ENCODE data around the gene HAUS8. TPM values are rescaled to one million over a fixed set of nuclear protein-coding genes. Genes with fewer than 3 reads are reported as not detected.
"Not testable (repeated sequence)": the region's sequence is repeated elsewhere in the genome, so short reads cannot be mapped to it uniquely, and the experiment has no call there.

The HAUS8 gene
- polyA plus RNA-seq, 3 donors, result 11.9 to 13.9 (median 12.5) TPM

DNA sequence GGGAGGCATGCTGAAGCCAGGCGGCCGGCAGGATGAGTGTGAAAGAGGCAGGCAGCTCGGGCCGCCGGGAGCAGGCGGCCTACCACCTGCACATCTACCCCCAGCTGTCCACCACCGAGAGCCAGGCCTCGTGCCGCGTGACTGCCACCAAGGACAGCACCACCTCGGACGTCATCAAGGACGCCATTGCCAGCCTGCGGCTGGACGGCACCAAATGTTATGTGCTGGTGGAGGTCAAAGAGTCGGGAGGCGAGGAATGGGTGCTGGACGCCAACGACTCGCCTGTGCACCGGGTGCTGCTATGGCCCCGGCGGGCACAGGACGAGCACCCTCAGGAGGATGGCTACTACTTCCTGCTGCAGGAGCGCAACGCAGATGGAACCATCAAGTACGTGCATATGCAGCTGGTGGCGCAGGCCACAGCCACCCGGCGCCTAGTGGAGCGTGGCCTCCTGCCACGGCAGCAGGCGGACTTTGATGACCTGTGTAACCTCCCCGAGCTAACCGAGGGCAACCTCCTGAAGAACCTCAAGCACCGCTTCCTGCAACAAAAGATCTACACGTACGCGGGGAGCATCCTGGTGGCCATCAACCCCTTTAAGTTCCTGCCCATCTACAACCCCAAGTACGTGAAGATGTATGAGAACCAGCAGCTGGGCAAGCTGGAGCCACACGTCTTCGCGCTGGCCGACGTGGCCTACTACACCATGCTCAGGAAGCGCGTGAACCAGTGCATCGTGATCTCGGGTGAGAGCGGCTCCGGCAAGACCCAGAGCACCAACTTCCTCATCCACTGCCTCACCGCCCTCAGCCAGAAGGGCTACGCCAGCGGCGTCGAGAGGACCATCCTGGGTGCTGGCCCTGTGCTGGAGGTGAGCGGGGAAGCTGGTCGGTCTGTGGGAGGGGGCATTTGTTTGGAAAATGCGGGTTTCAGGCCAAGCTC is 26.7 kb upstream of the HAUS8 start:
- no peak for DNase-seq (ENCODE audit: low read depth in 3 of 3, low spot score in 2 of 3)

- DNase-seq (ENCODE audit: low read depth in 3 of 3, low spot score in 2 of 3), result no peak
Measured at GRCh38 chr19:17098326-17098725, 23.1 kb upstream of the HAUS8 start.

GRCh38 chr19:17097593-17098126 is 22.4 kb upstream of the HAUS8 start:
- no peak for DNase-seq (ENCODE audit: low read depth in 3 of 3, low spot score in 2 of 3)

DNA sequence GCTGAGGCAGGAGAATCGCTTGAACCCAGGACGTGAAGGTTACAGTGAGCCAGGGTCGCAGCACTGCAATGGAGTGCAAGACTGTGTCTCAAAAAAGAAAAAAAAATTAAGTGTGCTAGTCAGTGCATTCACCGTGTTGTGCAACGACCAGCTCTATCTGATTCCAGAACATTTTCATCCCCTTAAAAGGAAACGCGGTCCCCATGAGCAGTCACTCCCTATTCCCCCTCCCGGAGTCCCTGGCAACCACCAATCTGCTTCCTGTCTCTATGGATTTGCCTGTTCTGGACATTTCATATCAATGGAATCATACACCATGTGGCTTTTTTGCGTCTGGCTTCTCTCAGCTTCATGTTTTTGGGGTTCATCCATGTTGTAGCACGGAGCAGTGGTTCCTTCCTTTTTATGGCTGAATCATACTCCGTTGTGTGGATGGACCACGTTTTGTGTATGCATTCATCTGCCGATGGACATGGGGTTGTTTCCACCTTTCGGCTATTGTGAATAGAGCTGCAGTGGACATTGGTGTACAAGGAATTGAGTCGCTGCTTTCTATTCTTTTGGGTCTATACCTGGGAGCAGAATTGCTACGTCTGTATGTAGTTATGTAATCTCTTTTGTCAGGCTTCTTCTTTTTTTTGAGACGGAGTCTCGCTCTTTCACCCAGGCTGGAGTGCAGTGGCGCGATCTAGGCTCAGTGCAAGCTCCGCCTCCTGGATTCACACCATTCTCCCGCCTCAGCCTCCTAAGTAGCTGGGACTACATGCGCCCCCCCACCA is 20.1 kb upstream of the HAUS8 start:
- DNase-seq (ENCODE audit: low read depth in 3 of 3, low spot score in 2 of 3), result no peak

GRCh38 chr19:17094694-17095093 is 19.4 kb upstream of the HAUS8 start:
- DNase-seq (ENCODE audit: low read depth in 3 of 3, low spot score in 2 of 3), result not testable (repeated sequence)

DNA sequence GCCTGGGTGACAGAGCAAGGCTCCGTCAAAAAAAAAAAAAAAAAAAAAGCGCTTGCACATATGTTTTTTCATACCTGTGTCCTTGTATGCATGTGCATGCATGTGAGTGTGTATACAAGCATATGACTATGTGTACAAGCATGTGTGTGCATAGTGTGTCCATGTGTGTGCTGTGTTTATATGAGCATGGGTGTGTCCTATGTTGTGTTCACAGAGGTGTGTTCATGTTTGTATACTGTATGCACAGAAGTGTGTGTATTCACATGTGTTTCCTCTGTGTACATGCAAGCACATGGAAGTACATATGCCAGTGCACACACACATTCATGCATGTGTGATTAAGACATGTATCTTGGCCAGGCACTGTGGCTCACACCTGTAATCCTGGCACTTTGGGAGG is 17.4 kb upstream of the HAUS8 start:
- DNase-seq (ENCODE audit: low read depth in 3 of 3, low spot score in 2 of 3), result no peak

GRCh38 chr19:17091758-17092333 is 16.6 kb upstream of the HAUS8 start:
- DNase-seq (ENCODE audit: low read depth in 3 of 3, low spot score in 2 of 3), result no peak

DNA sequence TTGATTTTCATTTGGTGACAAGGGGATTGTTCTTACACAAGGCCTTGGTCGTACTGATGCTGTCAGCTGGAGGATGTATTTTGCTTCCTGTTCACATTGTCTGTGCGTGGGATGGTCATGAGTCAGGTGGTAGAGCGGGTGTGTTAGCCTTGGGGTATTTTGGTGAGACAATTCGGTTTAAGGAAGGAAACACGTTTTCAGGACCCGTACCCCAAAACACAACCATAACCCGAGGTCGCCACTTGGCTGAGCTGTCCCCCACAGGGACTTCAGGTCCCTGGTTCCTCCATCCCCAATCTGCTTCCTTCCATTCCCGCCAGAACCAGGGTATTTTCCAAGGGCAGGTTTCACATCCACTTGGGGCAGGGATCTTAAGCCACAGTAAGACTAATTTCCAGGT is 15.3 kb upstream of the HAUS8 start:
- no peak for DNase-seq (ENCODE audit: low read depth in 3 of 3, low spot score in 2 of 3)

DNA sequence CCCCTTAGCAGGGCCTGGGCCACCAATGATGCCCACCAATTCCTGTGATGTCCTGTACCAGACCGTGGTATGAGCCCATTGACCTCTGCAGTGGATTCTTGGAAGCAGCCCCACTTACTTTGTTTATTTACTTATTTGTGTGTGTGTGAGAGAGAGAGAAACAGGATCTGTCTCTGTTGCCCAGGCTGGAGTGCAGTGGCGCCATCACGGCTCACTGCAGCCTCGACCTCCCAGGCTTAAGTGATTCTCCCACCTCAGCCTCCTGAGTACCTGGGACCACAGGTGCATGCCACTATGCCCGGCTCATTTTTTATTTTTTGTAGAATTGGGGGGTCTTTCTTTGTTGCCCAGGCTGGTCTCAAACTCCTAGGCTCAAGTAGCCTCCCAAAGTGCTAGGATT is 13.3 kb upstream of the HAUS8 start:
- DNase-seq (ENCODE audit: low read depth in 3 of 3, low spot score in 2 of 3), result no peak

DNA sequence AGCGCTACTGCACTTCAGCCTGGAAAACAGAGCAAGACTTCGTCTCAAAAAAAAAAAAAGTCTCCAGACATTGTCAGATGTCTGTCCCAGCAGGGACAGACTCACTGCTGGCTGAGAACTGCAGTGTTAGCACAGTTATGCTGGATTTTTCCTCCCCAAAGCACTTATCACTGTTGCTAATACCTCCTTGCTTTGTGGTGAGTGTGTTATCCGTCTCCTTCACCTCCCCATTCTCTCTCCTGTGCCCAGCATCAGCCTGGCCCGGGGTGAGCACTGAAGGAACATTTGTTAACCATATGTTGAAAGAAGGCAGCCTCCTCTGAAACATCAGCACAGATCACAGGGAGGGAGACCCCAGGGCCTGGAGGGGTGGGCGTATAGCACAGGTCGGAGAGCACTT is 11.6 kb upstream of the HAUS8 start:
- no peak for DNase-seq (ENCODE audit: low read depth in 3 of 3, low spot score in 2 of 3)

- no peak for DNase-seq (ENCODE audit: low read depth in 3 of 3, low spot score in 2 of 3)
Measured at GRCh38 chr19:17086120-17086519, 10.9 kb upstream of the HAUS8 start.

DNA sequence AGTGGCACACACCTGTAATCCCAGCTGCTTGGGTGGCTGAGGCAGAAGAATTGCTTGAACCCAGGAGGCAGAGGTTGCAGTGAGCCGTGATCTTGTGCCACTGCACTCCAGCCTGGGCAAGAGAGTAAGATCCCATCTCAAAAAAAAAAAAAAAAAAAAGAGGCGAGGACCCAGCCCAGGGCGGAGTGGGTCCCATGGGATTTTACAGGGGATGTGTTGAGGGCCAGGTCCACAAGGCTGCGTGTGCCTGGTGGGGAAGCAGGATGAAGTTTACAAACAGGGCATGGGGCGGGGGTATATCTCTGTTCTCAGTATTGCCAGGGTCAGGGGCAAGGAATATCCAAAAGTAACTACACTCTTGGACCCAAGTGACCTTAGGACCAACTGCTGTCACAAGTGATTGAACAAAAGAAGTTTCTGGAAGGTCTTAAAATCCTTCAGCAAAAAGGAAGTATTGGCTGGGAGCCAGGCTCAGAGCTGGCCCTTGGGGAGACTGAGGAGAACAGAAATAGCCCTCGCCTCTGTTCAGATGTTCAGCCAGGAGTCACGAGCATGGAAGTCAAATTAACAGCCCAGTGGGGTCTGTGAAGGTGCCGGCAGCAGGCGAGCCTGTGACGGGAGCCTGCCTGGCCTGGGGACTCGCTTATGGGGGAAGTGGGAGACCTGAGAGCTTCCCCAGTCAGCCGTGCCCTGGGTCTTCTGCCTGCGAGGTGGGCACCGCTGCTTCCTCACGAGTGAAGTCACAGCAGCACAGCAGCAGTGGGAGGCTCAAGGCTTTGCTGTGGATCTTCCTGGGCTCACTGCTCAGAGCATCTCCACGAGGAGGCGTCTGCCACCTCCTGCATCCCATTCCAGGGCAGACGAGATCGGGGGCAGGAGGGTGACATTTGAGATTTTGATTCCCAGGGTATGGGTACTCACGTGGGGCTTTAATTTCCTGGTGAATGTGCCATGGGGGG is 6.7 kb upstream of the HAUS8 start:
- DNase-seq (ENCODE audit: low read depth in 3 of 3, low spot score in 2 of 3), result no peak

GRCh38 chr19:17080440-17080801 is 5.2 kb upstream of the HAUS8 start:
- no peak for DNase-seq (ENCODE audit: low read depth in 3 of 3, low spot score in 2 of 3)

- DNase-seq (ENCODE audit: low read depth in 3 of 3, low spot score in 2 of 3), result peak in 1 of 3 donors; percentile 49
Measured at GRCh38 chr19:17079710-17080439, 4.6 kb upstream of the HAUS8 start.

- no peak for DNase-seq (ENCODE audit: low read depth in 3 of 3, low spot score in 2 of 3)
Measured at GRCh38 chr19:17078920-17079709, 3.9 kb upstream of the HAUS8 start.

GRCh38 chr19:17078036-17078919 is 3.0 kb upstream of the HAUS8 start:
- no peak for DNase-seq (ENCODE audit: low read depth in 3 of 3, low spot score in 2 of 3)

DNA sequence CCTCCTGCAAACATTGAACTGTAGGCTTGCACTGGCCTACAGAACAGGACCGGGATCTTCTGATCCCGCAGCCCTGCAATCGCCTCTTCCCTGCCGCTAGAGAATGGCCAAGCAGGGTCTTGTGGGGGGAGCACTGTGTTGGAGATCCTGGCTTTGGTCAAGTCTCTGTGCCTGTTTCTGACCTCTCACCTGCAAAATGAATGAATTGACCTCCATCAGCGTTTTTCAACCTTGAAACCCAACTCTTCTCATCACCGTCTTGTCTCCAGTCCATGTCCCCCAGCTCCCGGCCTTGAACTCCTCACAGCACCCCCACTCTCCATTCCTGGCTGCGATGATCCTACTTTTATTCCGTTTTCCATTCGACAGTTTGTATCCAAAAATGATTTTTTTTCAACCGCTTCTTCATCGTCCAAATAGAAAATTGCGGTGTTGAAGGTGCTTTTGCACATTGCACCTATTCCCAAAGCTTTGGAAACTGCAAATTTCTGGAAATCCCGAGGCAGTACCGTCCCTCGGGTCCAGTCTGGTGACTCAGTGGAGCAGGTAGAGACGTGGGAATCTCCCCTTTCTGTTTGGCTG is 2.3 kb upstream of the HAUS8 start:
- DNase-seq (ENCODE audit: low read depth in 3 of 3, low spot score in 2 of 3), result no peak
